ENCODE data around the gene UBL4A. TPM values are rescaled to one million over a fixed set of nuclear protein-coding genes. Genes with fewer than 3 reads are reported as not detected.

UBL4A gene
- total and polyA plus RNA-seq, 9 of the 15 experiments (the other 6 are each of a cell fraction or from before 2014, with no cell fraction given), result 15.2 to 140 (median 100) TPM

- TF ChIP-seq ZBTB11 (CRISPR knock-in tag; IDR thresholded peaks at IDR 0.05) (no peak), PHF8 (IDR thresholded peaks at IDR 0.05; ENCODE audit: borderline replicate concordance, low read length) (peak; percentile 28; the same call in 1 of the 2 replicates), C11orf30 (IDR thresholded peaks at IDR 0.05; ENCODE audit: low read depth) (no peak), ZBTB40 (IDR thresholded peaks at IDR 0.05) (no peak), ZBTB40 (CRISPR knock-in tag; IDR thresholded peaks at IDR 0.05) (no peak), CBFB (CRISPR knock-in tag; IDR thresholded peaks at IDR 0.05) (no peak), RBFOX2 (IDR thresholded peaks at IDR 0.05; ENCODE audit: low read depth, low read length) (0 out of 2 replicates have a peak, but pooled peaks have one; percentile 22), TEAD4 (IDR thresholded peaks at IDR 0.05; ENCODE audit: low read length) (0 out of 2 replicates have a peak, but pooled peaks have one; percentile 13), TEAD4 (CRISPR knock-in tag; IDR thresholded peaks at IDR 0.05; ENCODE audit: borderline replicate concordance) (no peak)
These were observed 40.7 kb upstream of the UBL4A start (continued) for GRCh38 chrX:154526901-154527675.
